Peyer's patch (tissue), 4 donors: ENCODE results near the gene FAM53C. TPM values are rescaled to one million over a fixed set of nuclear protein-coding genes. Genes with fewer than 3 reads are reported as not detected.
"Not testable (repeated sequence)": the region's sequence is repeated elsewhere in the genome, so short reads cannot be mapped to it uniquely, and the experiment has no call there.

ENCODE experiments used
- DNase-seq, 3 donors: peaks; one replicate each; pipeline ENCODE4 v3.0.0-alpha.2; 2017 to 2019
- H3K27ac ChIP-seq, 4 donors: fragments of 200-600 bp; sonication (generic); one replicate each; pipeline ENCODE4 v1.5.1; 2016 to 2019
- H3K27me3 ChIP-seq, 2 donors: fragments of 200-600 bp; sonication (generic); one replicate each; pipeline ENCODE4 v1.5.1; 2019
- H3K36me3 ChIP-seq, 3 donors: fragments of 200-600 bp; sonication (generic); one replicate each; pipeline ENCODE4 v1.5.1; 2016 to 2019
- H3K4me1 ChIP-seq, 4 donors: fragments of 200-600 bp; sonication (generic); one replicate each; pipeline ENCODE4 v1.5.1; 2016 to 2019
- H3K4me3 ChIP-seq, 4 donors: fragments of 200-600 bp; sonication (generic); 1 replicate in 3 of 4; 2 replicates in 1 of 4; pipeline ENCODE4 v1.5.1; 2016 to 2019; ENCODE audit warnings: mild to moderate bottlenecking in 1 of 4
- H3K9me3 ChIP-seq, 4 donors: fragments of 200-600 bp; sonication (generic); one replicate each; pipeline ENCODE4 v1.5.1; 2016 to 2019; ENCODE audit warnings: mild to moderate bottlenecking in 1 of 4
- CTCF ChIP-seq, 6 experiments: fragments of 450-650 bp in 4 of 6; fragments of 200-600 bp in 2 of 6; sonication (generic) in 1 of 6; IDR thresholded peaks; one replicate each; pipeline ENCODE4 v1.5.1; 2017 to 2019; ENCODE audit warnings: antibody characterized with exemption in 6 of 6, mild to moderate bottlenecking in 3 of 6, moderate library complexity in 1 of 6
- POLR2A ChIP-seq, 2 donors: fragments of 450-650 bp; IDR thresholded peaks; one replicate each; pipeline ENCODE4 v1.5.1; 2017; ENCODE audit warnings: antibody characterized with exemption in 2 of 2, mild to moderate bottlenecking in 2 of 2, moderate library complexity in 2 of 2
- total RNA-seq, 4 donors: library from RNA; depleted of rRNA; stranded (reverse); fragments of >200 nt; gene quantifications; one replicate each; pipeline ENCODE4 v1.1.0, GENCODE V29; 2016

FAM53C gene
- total RNA-seq, 4 donors from 2014 or later = 19.1 to 22.1 (median 20.7) TPM

DNA sequence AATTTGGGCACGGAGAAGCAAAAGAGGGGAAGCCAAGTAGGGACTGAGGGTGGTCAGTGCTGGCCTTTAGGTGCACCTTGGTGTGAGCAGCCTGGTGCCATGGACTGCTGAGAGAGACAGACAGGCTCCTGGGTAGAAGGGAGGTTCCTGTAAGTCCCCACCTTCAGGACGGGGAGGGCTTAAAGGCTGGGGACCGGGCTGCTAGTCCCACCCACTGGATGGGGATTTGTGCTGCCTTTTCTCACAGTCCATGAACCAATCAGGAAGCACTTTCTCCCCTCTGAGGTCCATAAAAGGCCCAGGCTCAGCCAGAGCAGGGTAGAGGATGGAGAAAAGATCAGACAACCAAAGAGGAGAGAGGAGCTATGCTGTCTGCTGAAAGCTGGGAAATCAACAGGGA, 21.7 kb upstream of the FAM53C start:
- no peaks in the 10 kb centered on the region for H3K36me3 ChIP-seq
- no peak overlapping the region for H3K27ac ChIP-seq
- TF ChIP-seq CTCF (IDR thresholded peaks at IDR 0.05) (no peak), POLR2A (IDR thresholded peaks at IDR 0.05) (no peak)
- no peaks in the 10 kb centered on the region for H3K9me3 ChIP-seq
- H3K4me3 ChIP-seq = no peak overlapping the region
- no peak for DNase-seq
- H3K4me1 ChIP-seq = no peaks in the 10 kb centered on the region
- H3K27me3 ChIP-seq = no peaks in the 10 kb centered on the region

DNA sequence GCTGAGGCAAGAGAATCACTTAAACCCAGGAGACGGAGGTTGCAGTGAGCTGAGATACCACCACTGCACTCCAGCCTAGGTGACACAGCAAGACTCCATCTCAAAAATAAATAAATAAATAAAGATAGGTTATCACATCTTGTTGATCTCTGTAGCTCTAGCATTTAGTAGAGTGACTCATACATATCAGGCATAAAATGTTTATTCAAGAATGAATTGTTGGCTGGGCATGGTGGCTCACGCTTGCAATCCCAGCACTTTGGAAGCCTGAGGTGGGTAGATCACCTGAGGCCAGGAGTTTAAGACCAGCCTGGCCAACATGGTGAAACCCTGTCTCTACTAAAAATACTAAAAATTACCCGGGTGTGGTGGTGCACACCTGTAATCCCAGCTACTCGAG, 19.9 kb upstream of the FAM53C start:
- not testable (repeated sequence) for H3K27me3 ChIP-seq, H3K4me3 ChIP-seq, H3K36me3 ChIP-seq, DNase-seq, H3K4me1 ChIP-seq, H3K27ac ChIP-seq, H3K9me3 ChIP-seq

DNA sequence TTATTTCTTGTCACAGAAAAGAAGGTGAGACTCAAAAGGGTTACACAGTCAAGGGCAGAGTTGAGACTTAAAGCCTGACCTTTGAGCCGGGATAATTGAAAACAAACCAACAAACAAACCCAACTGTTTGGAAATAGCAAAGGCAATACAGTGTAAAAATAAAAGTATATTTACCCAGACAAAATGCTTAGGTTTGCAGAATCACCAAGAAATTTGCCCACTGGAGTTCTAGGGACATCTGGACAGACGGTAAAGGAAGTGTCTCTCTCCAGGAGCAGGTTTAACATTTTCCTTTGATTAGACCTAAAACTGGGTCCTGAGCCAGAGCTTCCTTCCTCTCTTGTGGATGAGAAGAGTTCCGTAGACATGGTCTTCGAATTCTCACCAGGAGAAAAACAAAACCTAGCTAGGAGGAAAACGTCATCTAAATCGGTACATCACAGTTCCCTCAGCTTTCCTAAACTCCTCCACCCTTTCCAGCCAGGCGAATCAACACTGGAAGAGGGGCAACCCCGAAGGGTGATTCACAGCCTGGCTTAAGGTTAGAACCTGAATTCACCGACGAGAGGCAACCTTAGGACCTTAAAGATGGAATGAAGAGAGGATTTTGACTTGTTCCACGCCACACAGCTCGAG, 7.1 kb upstream of the FAM53C start:
- Histone ChIP-seq H3K27ac (no peak overlapping the region), H3K9me3 (no peaks in the 10 kb centered on the region), H3K4me1 (peaks cover 0 to 11% (median 4%) of the 10 kb centered on the region in 4 donors), H3K36me3 (no peaks in the 10 kb centered on the region), H3K4me3 (peak overlapping the region; percentile 38 to 53 (median 46)), H3K27me3 (no peaks in the 10 kb centered on the region)
- DNase-seq = no peak
- no peak for TF ChIP-seq POLR2A (IDR thresholded peaks at IDR 0.05)
- no peak for TF ChIP-seq CTCF (IDR thresholded peaks at IDR 0.05)

GRCh38 chr5:138331449-138332368, 6.4 kb upstream of the FAM53C start, which contains the start of gene CDC25C:
CDC25C (minus strand) TSS chr5:138331804; CDS start chr5:138331180, 624 bp downstream.
- peak within 1 kb of the TSS; percentile 38 to 53 (median 46) for H3K4me3 ChIP-seq
- H3K36me3 ChIP-seq = no peaks in the 10 kb centered on the region
- H3K27ac ChIP-seq = peak within 1 kb of the TSS in 1 of 4 donors; percentile 57
- DNase-seq = peak; percentile 97 to 99 (median 98)
- H3K4me1 ChIP-seq = peaks cover 0 to 11% (median 4%) of the 10 kb centered on the region in 4 donors
- no peak for TF ChIP-seq CTCF (IDR thresholded peaks at IDR 0.05)
- TF ChIP-seq POLR2A (IDR thresholded peaks at IDR 0.05) = no peak
- H3K9me3 ChIP-seq = no peaks in the 10 kb centered on the region
- H3K27me3 ChIP-seq = no peaks in the 10 kb centered on the region

DNA sequence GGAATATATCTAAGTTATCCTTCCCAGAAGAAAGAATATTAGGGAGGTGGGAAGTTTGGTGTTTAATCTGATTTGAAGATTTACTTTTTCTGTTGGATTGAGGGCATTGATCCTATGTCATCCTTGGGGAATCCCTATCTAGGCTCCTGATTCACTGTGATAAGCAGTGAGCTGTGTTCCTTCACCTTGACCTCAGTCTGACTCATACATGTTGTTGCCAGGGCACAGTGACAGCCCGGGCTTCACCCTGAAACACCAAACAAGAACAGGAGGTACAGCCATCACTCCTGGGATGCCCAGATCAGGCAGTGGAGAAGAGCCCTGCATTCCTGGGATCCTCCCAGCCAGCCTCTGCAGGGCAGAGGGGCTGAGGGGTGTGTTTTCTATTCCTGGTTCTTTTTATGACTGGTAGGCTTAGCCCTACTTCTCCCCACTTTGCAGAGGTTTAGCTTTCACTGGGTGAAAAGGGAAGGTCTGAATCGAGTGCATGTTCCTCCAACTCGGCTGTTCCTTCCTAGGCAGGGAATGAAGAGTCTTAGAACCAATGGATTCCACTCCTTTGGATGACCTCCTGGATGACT, 3.1 kb upstream of the FAM53C start:
- Histone ChIP-seq H3K27me3 (no peaks in the 10 kb centered on the region), H3K36me3 (no peaks in the 10 kb centered on the region), H3K27ac (no peak overlapping the region), H3K4me1 (peaks cover 0 to 22% (median 4%) of the 10 kb centered on the region in 4 donors), H3K4me3 (no peak overlapping the region), H3K9me3 (no peaks in the 10 kb centered on the region)
- TF ChIP-seq POLR2A (IDR thresholded peaks at IDR 0.05) = no peak
- no peak for TF ChIP-seq CTCF (IDR thresholded peaks at IDR 0.05)
- peak in 1 of 3 donors; percentile 52 for DNase-seq
